Retinal pigment epithelial cell (primary cell): ENCODE results near the gene PKP2.
A peak's percentile ranks its signal among the peaks of the same experiment; 100 is the strongest.

ENCODE experiments used
- DNase-seq: peaks from one replicate; pipeline ENCODE4 v3.0.0-alpha.2; 2010; ENCODE audit warnings: low read depth
- H3K4me3 ChIP-seq: 2 replicates; pipeline ENCODE4 v1.5.1; 2011; ENCODE audit warnings: mild to moderate bottlenecking, low read length, control low read depth, moderate library complexity
- TF ChIP-seq, protein P1 (sequence below): conservative IDR thresholded peaks from 2 replicates; pipeline ENCODE4 v1.5.1; 2011; ENCODE audit warnings: low read depth, low read length, control low read depth, inconsistent platforms

Gene PKP2

DNA sequence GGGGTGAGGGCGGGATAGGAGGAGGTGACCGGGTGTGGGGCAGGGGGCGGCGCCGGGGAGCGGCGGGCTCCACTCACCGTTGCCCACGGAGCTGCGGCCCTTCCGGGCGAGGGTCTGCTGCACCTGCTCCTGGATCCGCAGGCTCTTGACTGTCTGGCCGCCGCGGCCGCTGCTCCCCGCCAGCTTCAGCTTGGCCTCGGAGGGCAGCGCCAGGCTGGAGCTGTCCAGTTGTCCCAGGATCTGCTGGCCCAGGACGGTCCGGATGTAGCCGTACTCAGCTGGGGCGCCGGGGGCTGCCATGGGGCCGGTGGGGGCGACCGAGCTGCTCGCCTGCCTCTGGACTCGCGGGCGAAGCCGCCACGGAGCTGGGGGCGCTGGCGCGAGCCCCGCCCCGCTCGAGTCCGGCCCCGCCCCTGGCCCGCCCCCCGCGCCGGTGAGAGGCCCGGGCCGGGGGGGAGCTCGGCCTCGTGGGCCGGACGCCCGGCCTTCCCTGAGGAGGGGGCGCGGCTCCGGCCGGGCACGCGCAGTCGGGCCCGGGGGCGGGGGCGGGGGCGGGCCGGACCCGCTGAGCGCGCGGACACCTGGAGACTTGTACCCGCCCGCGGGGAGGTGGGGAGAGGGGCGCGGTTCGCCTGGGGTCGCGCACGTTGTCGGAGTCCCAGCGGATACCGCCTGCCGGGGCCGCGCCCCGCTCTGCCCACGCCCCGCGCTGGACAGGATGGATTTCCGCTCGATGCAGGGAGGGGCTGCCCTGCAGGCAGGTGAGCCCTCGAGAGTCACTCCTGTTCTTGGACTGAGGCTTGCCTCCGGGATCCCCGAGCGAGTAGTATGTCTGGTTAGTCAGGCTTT is at the start of gene PKP2:
TSS of gene PKP2 (minus strand) at position 346 of the 849 bp plus-strand sequence. CDS start at position 300, 46 bp downstream.
- TF ChIP-seq, protein P1, sequence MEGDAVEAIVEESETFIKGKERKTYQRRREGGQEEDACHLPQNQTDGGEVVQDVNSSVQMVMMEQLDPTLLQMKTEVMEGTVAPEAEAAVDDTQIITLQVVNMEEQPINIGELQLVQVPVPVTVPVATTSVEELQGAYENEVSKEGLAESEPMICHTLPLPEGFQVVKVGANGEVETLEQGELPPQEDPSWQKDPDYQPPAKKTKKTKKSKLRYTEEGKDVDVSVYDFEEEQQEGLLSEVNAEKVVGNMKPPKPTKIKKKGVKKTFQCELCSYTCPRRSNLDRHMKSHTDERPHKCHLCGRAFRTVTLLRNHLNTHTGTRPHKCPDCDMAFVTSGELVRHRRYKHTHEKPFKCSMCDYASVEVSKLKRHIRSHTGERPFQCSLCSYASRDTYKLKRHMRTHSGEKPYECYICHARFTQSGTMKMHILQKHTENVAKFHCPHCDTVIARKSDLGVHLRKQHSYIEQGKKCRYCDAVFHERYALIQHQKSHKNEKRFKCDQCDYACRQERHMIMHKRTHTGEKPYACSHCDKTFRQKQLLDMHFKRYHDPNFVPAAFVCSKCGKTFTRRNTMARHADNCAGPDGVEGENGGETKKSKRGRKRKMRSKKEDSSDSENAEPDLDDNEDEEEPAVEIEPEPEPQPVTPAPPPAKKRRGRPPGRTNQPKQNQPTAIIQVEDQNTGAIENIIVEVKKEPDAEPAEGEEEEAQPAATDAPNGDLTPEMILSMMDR, result no peak
- no peak for DNase-seq
- peak within 1 kb of the TSS; percentile 72 for H3K4me3 ChIP-seq

DNA sequence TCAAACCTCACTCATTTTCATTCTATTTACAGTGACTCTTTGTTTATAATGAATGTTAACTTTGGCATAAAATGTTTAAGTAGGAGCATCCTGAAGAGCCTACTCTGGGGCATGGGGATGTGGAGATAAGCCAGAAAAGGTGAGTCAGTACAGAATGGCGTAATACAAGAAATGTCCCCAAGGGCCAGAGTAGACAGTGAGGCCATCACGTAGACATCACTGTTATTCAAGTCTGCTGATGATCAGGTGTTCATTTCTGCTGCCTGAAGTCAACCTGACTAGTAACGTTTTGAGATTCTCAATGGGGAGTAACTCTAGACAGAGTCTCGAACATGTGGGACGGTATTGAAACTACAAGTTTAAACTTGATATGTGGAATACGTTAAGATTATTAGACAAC is 47.6 kb upstream of the PKP2 start:
- no peak overlapping the region for H3K4me3 ChIP-seq
- TF ChIP-seq, protein P1, result no peak
- DNase-seq, result no peak

DNA sequence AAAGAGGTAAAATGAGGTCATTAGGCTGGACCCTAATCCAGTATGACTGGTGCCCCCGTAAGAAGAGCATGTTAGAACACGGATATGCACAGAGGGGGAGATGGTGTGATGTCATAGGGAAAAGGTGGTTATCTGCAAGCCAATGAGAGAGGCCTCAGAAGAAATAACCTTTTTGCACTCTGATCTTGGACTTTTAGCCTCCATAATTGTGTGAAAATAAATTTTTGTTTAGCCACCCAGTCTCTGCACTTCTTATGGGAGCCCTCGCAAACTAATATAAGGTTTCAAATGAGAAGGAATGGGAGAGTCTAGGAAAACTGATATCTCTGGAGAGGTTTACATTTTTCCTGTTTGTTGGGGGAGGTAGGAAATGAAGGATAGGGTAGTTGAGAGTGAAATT is 43.2 kb upstream of the PKP2 start:
- no peak overlapping the region for H3K4me3 ChIP-seq
- TF ChIP-seq, protein P1, result no peak
- no peak for DNase-seq

DNA sequence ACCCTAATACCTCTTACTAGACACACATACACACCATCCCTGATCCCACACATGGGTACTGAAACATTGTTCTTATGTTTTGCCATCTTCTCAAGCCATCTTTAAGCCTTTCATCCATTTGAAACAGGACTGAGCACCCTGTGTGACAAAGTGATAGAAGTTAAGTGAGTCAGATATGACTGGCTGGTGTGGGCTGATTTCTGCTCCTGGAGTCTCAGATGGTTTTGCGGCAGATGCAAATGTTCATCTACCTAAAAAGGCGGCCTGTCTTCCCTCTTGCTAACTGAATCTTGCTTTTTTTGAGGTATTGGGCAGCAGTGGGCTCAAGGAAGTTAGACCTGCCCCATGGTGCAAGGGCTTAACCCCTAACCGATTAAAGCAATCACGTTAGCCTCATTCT is 30.4 kb upstream of the PKP2 start:
- no peak overlapping the region for H3K4me3 ChIP-seq
- no peak for DNase-seq
- TF ChIP-seq, protein P1, result no peak

DNA sequence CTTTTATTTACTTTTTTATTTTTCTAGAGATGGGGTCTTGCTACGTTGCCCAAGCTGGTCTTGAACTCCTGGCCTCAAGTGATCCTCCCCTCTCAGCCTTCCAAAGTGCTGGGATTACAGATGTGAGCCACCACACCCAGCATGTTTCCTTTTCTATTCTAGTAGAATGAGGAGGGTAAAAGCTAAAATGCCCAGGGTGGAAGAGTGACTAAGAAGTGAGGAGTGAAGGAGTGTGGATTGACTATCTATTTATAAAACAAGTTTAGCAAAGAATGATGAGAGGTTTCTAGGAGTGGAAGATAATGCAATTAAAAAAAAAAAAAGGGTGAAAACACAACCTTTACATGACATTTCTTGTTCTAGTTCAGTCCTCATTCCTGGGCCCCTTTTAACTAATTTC is 29.8 kb upstream of the PKP2 start:
- DNase-seq, result no peak
- TF ChIP-seq, protein P1, result no peak
- H3K4me3 ChIP-seq, result no peak overlapping the region

DNA sequence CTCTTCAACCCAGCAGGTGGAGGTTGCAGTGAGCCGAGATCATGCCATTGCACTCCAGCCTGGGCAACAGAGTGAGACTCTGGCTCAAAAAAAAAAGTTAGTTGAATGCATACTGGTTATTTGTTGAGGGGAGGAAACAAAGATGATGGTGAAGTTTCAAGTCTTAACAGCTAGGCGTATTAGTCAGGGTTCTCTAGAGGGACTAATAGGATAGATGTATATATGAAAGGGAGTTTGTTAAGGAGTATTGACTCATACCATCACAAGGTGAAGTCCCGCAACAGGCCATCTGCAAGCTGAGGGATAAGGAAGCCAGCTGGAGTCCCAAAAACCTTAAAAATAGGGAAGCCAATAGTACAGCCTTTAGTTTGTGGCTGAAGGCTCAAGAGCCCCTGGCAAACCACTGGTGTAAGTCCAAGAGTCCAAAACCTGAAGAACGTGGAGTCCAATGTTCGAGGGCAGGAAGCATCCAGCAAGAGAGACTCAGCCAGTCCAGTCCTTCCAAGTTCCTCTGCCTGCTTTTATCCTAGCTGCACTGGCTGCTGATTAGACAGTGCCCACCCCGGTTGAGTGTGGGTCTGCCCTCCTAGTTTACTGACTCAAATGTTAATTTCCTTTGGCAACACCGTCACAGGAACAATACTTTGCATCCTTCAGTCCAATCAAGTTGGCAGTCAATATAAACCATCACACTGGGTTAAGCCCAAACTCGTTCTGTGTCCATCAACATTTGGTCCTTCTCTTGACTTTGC is 26.1 kb upstream of the PKP2 start:
- TF ChIP-seq, protein P1, result no peak
- H3K4me3 ChIP-seq, result no peak overlapping the region
- DNase-seq, result no peak

DNA sequence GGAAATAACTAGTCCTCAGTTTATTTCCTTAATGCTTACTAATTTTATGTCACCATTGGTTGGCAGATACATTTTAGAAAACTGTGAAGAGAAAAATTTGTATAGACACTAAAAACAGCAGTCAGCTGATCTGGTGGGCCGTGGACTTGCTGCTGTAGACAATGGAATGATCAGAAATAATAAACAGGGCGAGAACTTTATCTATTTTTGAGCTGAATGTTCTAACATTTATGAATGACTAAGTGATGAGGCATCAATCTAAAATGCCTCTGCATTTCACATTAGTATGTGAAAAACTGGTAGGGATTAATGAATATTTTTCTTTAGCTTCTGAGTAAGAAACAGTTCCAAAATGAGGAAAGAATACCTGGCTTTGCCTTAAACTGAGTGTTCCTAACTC is 24.8 kb upstream of the PKP2 start:
- TF ChIP-seq, protein P1, result no peak
- DNase-seq, result peak; percentile 46
- no peak overlapping the region for H3K4me3 ChIP-seq
